ENCODE measurements around the gene SH3GL2.

- TF ChIP-seq REST (IDR thresholded peaks at IDR 0.05; ENCODE audit: insufficient read depth in 1 of 2, low read depth in 2 of 2, low read length in 1 of 2) (no peak), CTCF (IDR thresholded peaks at IDR 0.05) (no peak), TCF7L2 (IDR thresholded peaks at IDR 0.05; ENCODE audit: low read depth, low read length) (no peak), POLR2AphosphoS5 (IDR thresholded peaks at IDR 0.05; ENCODE audit: low read depth, low read length) (no peak)
These were observed 246.4 kb downstream of the SH3GL2 start for GRCh38 chr9:17825265-17825659.

Measured in Panc1 (cell line).